Esophagus squamous epithelium (tissue), 5 donors: Measurements from ENCODE around the gene NCKAP1. TPM values are rescaled to one million over a fixed set of nuclear protein-coding genes. Genes with fewer than 3 reads are reported as not detected.

Experiments
- DNase-seq: peaks from one replicate; lab custom pipeline; 2025; lab: John Stamatoyannopoulos, UW
- H3K27ac ChIP-seq, 4 donors: fragments of 200-600 bp; sonication (generic); one replicate each; pipeline ENCODE4 v1.5.1; 2016 to 2019; ENCODE audit warnings: mild to moderate bottlenecking in 1 of 4
- H3K27me3 ChIP-seq, 4 donors: fragments of 200-600 bp; sonication (generic); 1 replicate in 3 of 4; 2 replicates in 1 of 4; pipeline versions ENCODE4 v1.5.1 to v1.6.0; 2017 to 2021; ENCODE audit warnings: antibody characterized with exemption in 1 of 4
- H3K36me3 ChIP-seq, 3 donors: fragments of 200-600 bp; sonication (generic); one replicate each; pipeline ENCODE4 v1.5.1; 2016 to 2019
- H3K4me1 ChIP-seq, 3 donors: fragments of 200-600 bp; sonication (generic); one replicate each; pipeline ENCODE4 v1.5.1; 2017 to 2019
- H3K4me3 ChIP-seq, 4 donors: fragments of 200-600 bp; sonication (generic); 1 replicate in 3 of 4; 2 replicates in 1 of 4; pipeline ENCODE4 v1.5.1; 2016 to 2019; ENCODE audit warnings: mild to moderate bottlenecking in 2 of 4, moderate library complexity in 1 of 4
- H3K9me3 ChIP-seq, 3 donors: fragments of 200-600 bp; sonication (generic); one replicate each; pipeline ENCODE4 v1.5.1; 2016 to 2019
- CTCF ChIP-seq, 6 experiments: fragments of 450-650 bp in 4 of 6; fragments of 200-600 bp in 2 of 6; sonication (generic) in 2 of 6; IDR thresholded peaks; one replicate each; pipeline ENCODE4 v1.5.1; 2016 to 2019; ENCODE audit warnings: antibody characterized with exemption in 6 of 6, mild to moderate bottlenecking in 4 of 6, moderate library complexity in 4 of 6
- POLR2A ChIP-seq, 4 donors: fragments of 450-650 bp; IDR thresholded peaks; one replicate each; pipeline ENCODE4 v1.6.1; 2017; ENCODE audit warnings: antibody characterized with exemption in 4 of 4, mild to moderate bottlenecking in 4 of 4, moderate library complexity in 3 of 4
- WGBS, 2 donors: methylation state at CpG; one replicate each; pipeline ENCODE4 v1.1.5; 2018; 5-methylcytosine and 5-hydroxymethylcytosine counted together
- intact Hi-C: fragments of 100-400 bp; cut with DNase I; formaldehyde crosslinking; loops from one replicate; pipeline ENCODE4 v1.15.0; 2022
- total RNA-seq, 4 donors: library from RNA; depleted of rRNA; stranded (reverse); fragments of >200 nt; gene quantifications; one replicate each; pipeline ENCODE4 v1.1.0, GENCODE V29; 2016
- donor health status: DM: yes; HTN: yes; CAD: no.

Gene NCKAP1
- total RNA-seq, 4 donors from 2014 or later = 85.9 to 163 (median 117) TPM

- Histone ChIP-seq H3K27ac (no peak overlapping the region), H3K4me3 (no peak overlapping the region), H3K4me1 (peaks cover 0 to 6% (median 0%) of the 10 kb centered on the region in 3 donors), H3K9me3 (no peaks in the 10 kb centered on the region), H3K27me3 (no peaks in the 10 kb centered on the region), H3K36me3 (peaks cover 0 to 92% (median 0%) of the 10 kb centered on the region in 3 donors)
- intact Hi-C loops = no loop called here
- DNase-seq = no peak
- TF ChIP-seq POLR2A (IDR thresholded peaks at IDR 0.05) (no peak), CTCF (IDR thresholded peaks at IDR 0.05) (no peak)
- 39 to 44% methylated on average over 3 of the region's 3 CpGs for WGBS, 2 donors
These were observed 100.4 kb downstream of the NCKAP1 start for GRCh38 chr2:182937870-182938269.

- no peak overlapping the region for H3K27ac ChIP-seq
- WGBS, 2 donors = 89 to 90% methylated on average over 2 to 3 of the region's 3 CpGs
- H3K27me3 ChIP-seq = no peaks in the 10 kb centered on the region
- DNase-seq = no peak
- intact Hi-C loops = no loop called here
- TF ChIP-seq CTCF (IDR thresholded peaks at IDR 0.05) (no peak), POLR2A (IDR thresholded peaks at IDR 0.05) (no peak)
- peaks cover 0 to 85% (median 0%) of the 10 kb centered on the region in 3 donors for H3K36me3 ChIP-seq
- no peaks in the 10 kb centered on the region for H3K9me3 ChIP-seq
- peaks cover 0 to 6% (median 0%) of the 10 kb centered on the region in 3 donors for H3K4me1 ChIP-seq
- no peak overlapping the region for H3K4me3 ChIP-seq
These were observed 104.6 kb downstream of the NCKAP1 start for GRCh38 chr2:182933629-182934028.

- Histone ChIP-seq H3K27ac (no peak overlapping the region), H3K4me3 (no peak overlapping the region), H3K36me3 (peaks cover 0 to 86% (median 5%) of the 10 kb centered on the region in 3 donors), H3K27me3 (no peaks in the 10 kb centered on the region), H3K4me1 (no peaks in the 10 kb centered on the region), H3K9me3 (no peaks in the 10 kb centered on the region)
- intact Hi-C loops = no loop called here
- no peak for DNase-seq
- no peak for TF ChIP-seq CTCF (IDR thresholded peaks at IDR 0.05)
- TF ChIP-seq POLR2A (IDR thresholded peaks at IDR 0.05) = no peak
These were observed 108.3 kb downstream of the NCKAP1 start for GRCh38 chr2:182929972-182930371.

- TF ChIP-seq CTCF (IDR thresholded peaks at IDR 0.05) (no peak), POLR2A (IDR thresholded peaks at IDR 0.05) (no peak)
- Histone ChIP-seq H3K27me3 (no peaks in the 10 kb centered on the region), H3K27ac (no peak overlapping the region), H3K4me3 (no peak overlapping the region), H3K4me1 (no peaks in the 10 kb centered on the region), H3K9me3 (no peaks in the 10 kb centered on the region), H3K36me3 (peaks cover 0 to 89% (median 5%) of the 10 kb centered on the region in 3 donors)
- no peak for DNase-seq
- intact Hi-C loops = no loop called here
These were observed 114.0 kb downstream of the NCKAP1 start for GRCh38 chr2:182924306-182924705.

GRCh38 chr2:182921234-182921633 is 117.0 kb downstream of the NCKAP1 start:
- TF ChIP-seq POLR2A (IDR thresholded peaks at IDR 0.05) (no peak), CTCF (IDR thresholded peaks at IDR 0.05) (no peak)
- H3K4me3 ChIP-seq = no peak overlapping the region
- no peaks in the 10 kb centered on the region for H3K4me1 ChIP-seq
- DNase-seq = no peak
- intact Hi-C loops = no loop called here
- no peaks in the 10 kb centered on the region for H3K27me3 ChIP-seq
- peaks cover 0 to 92% (median 0%) of the 10 kb centered on the region in 3 donors for H3K36me3 ChIP-seq
- H3K9me3 ChIP-seq = no peaks in the 10 kb centered on the region
- H3K27ac ChIP-seq = no peak overlapping the region
